Endodermal cell (in vitro differentiated cells): ENCODE results near the gene LASP1NB.
A peak's percentile ranks its signal among the peaks of the same experiment; 100 is the strongest.

ENCODE experiments used
- DNase-seq: peaks from one replicate; pipeline ENCODE4 v3.0.0-alpha.2; 2017
- H3K27ac ChIP-seq: 2 replicates; pipeline ENCODE4 v1.5.1; 2013; ENCODE audit warnings: mild to moderate bottlenecking, low read depth, low read length, moderate library complexity
- H3K27me3 ChIP-seq: 2 replicates; pipeline ENCODE4 v1.6.1; 2013; ENCODE audit warnings: mild to moderate bottlenecking, low read length, moderate library complexity; ENCODE audit not compliant: insufficient read depth, control insufficient read depth, poor library complexity, severe bottlenecking
- H3K36me3 ChIP-seq: 2 replicates; pipeline ENCODE4 v1.7.0; 2013; ENCODE audit warnings: mild to moderate bottlenecking, low read length, moderate library complexity; ENCODE audit not compliant: control insufficient read depth, insufficient read depth
- H3K4me1 ChIP-seq: one replicate; pipeline ENCODE4 v1.7.0; 2013; ENCODE audit warnings: low read length; ENCODE audit not compliant: control insufficient read depth, insufficient read depth
- H3K4me3 ChIP-seq: 2 replicates; pipeline ENCODE4 v1.5.1; 2013; ENCODE audit warnings: mild to moderate bottlenecking, low read length, moderate library complexity
- H3K9ac ChIP-seq: 2 replicates; pipeline ENCODE4 v1.6.1; 2013; ENCODE audit warnings: mild to moderate bottlenecking, low read length, moderate library complexity; ENCODE audit not compliant: poor library complexity, severe bottlenecking; ENCODE audit errors: extremely low read depth
- H3K9me3 ChIP-seq: 2 replicates; pipeline ENCODE4 v1.6.1; 2013; ENCODE audit warnings: mild to moderate bottlenecking, low read length, moderate library complexity; ENCODE audit not compliant: control insufficient read depth
- H3K27ac Mint-ChIP-seq: 2 replicates; pipeline ENCODE4 v1.8.0; 2020; ENCODE audit warnings: mixed read lengths
- H3K27me3 Mint-ChIP-seq: 2 replicates; pipeline ENCODE4 v1.8.0; 2021; ENCODE audit warnings: mild to moderate bottlenecking, mixed read lengths; ENCODE audit not compliant: insufficient read depth
- H3K36me3 Mint-ChIP-seq: 2 replicates; pipeline ENCODE4 v1.8.0; 2020; ENCODE audit warnings: low read depth, mixed read lengths
- H3K4me1 Mint-ChIP-seq: 2 replicates; pipeline ENCODE4 v1.8.0; 2020; ENCODE audit warnings: mixed read lengths
- H3K4me3 Mint-ChIP-seq: 2 replicates; pipeline ENCODE4 v1.8.0; 2020; ENCODE audit warnings: mild to moderate bottlenecking, moderate library complexity, mixed read lengths
- H3K9me3 Mint-ChIP-seq: 2 replicates; pipeline ENCODE4 v1.8.0; 2020; ENCODE audit warnings: mild to moderate bottlenecking, mixed read lengths
- CTCF ChIP-seq: fragments of 200-600 bp; sonication (generic); conservative IDR thresholded peaks from 2 replicates; pipeline ENCODE4 v1.5.0; 2021; ENCODE audit warnings: antibody characterized with exemption, mild to moderate bottlenecking
- WGBS, 2 experiments: methylation state at CpG; one replicate each; pipeline versions ENCODE4 v1.1.5 to v1.1.7; 2013; ENCODE audit warnings: missing lambda C conversion rate in 2 of 2, mixed read lengths in 1 of 2; ENCODE audit not compliant: insufficient coverage in 1 of 2, insufficient read length in 1 of 2; 5-methylcytosine and 5-hydroxymethylcytosine counted together

Gene LASP1NB

GRCh38 chr17:38925263-38925995 lies at the start of gene LASP1NB:
LASP1NB (plus strand) TSS chr17:38925614.
- no peaks in the 10 kb centered on the region for H3K27me3 Mint-ChIP-seq
- no peak within 1 kb of the TSS for H3K4me3 Mint-ChIP-seq
- no peaks in the 10 kb centered on the region for H3K9me3 ChIP-seq
- H3K9ac ChIP-seq, result no peak within 1 kb of the TSS
- H3K36me3 ChIP-seq, result peaks cover 5% of the 10 kb centered on the region
- H3K4me3 ChIP-seq, result no peak within 1 kb of the TSS
- no peaks in the 10 kb centered on the region for H3K27me3 ChIP-seq
- no peak within 1 kb of the TSS for H3K27ac ChIP-seq
- 63 to 68% methylated on average over 11 to 14 of the region's 14 CpGs for WGBS, 2 experiments
- peak within 1 kb of the TSS; percentile 78 for H3K27ac Mint-ChIP-seq
- peaks cover 1% of the 10 kb centered on the region for H3K9me3 Mint-ChIP-seq
- DNase-seq, result peak; percentile 90
- peaks cover 4% of the 10 kb centered on the region for H3K4me1 ChIP-seq
- no peak for TF ChIP-seq CTCF
- H3K4me1 Mint-ChIP-seq, result peaks cover 15% of the 10 kb centered on the region
- H3K36me3 Mint-ChIP-seq, result peaks cover 5% of the 10 kb centered on the region

- Mint-ChIP-seq H3K27ac (peak overlapping the region; percentile 68), H3K4me3 (no peak overlapping the region), H3K4me1 (peaks cover 54% of the 10 kb centered on the region), H3K36me3 (peaks cover 32% of the 10 kb centered on the region), H3K27me3 (no peaks in the 10 kb centered on the region), H3K9me3 (no peaks in the 10 kb centered on the region)
- no peak for TF ChIP-seq CTCF
- peaks cover 76% of the 10 kb centered on the region for H3K36me3 ChIP-seq
- peak; percentile 69 for DNase-seq
- WGBS, 2 experiments, result 83 to 100% methylated on average over 1 to 7 of the region's 7 CpGs
- H3K4me3 ChIP-seq, result no peak overlapping the region
- no peak overlapping the region for H3K9ac ChIP-seq
- no peaks in the 10 kb centered on the region for H3K27me3 ChIP-seq
- no peak overlapping the region for H3K27ac ChIP-seq
- peaks cover 21% of the 10 kb centered on the region for H3K4me1 ChIP-seq
- no peaks in the 10 kb centered on the region for H3K9me3 ChIP-seq
Measured at GRCh38 chr17:38877130-38877851, 48.1 kb upstream of the LASP1NB start.

GRCh38 chr17:38879878-38880665 lies 45.3 kb upstream of the LASP1NB start:
- DNase-seq, result peak; percentile 96
- Histone ChIP-seq H3K27me3 (no peaks in the 10 kb centered on the region), H3K36me3 (peaks cover 75% of the 10 kb centered on the region), H3K9me3 (no peaks in the 10 kb centered on the region), H3K4me3 (peak overlapping the region; percentile 57), H3K4me1 (peaks cover 24% of the 10 kb centered on the region), H3K27ac (peak overlapping the region; percentile 72), H3K9ac (peak overlapping the region; percentile 32)
- no peak for TF ChIP-seq CTCF
- peak overlapping the region; percentile 87 for H3K27ac Mint-ChIP-seq
- H3K4me1 Mint-ChIP-seq, result peaks cover 55% of the 10 kb centered on the region
- 28% methylated on average over 3 to 6 of the region's 6 CpGs for WGBS, 2 experiments
- peak overlapping the region; percentile 35 for H3K4me3 Mint-ChIP-seq
- no peaks in the 10 kb centered on the region for H3K27me3 Mint-ChIP-seq
- H3K9me3 Mint-ChIP-seq, result no peaks in the 10 kb centered on the region
- H3K36me3 Mint-ChIP-seq, result peaks cover 48% of the 10 kb centered on the region
